Stomach (tissue), 9 donors: Measurements from ENCODE around the gene ZNF438. TPM values are rescaled to one million over a fixed set of nuclear protein-coding genes. Genes with fewer than 3 reads are reported as not detected.

Experiments
- DNase-seq, 2 donors: peaks; one replicate each; pipeline versions ENCODE4 v3.0.0 to v3.0.0-alpha.2; 2013 to 2019
- H3K27ac ChIP-seq, 5 donors: fragments of 200-600 bp in 4 of 5; sonication (generic) in 4 of 5; one replicate each; pipeline ENCODE4 v1.5.1; 2013 to 2019; ENCODE audit warnings: mild to moderate bottlenecking in 1 of 5, moderate library complexity in 1 of 5
- H3K27me3 ChIP-seq, 3 donors: fragments of 200-600 bp; sonication (generic); one replicate each; pipeline ENCODE4 v1.5.1; 2017 to 2019; ENCODE audit warnings: mixed run types in 1 of 3
- H3K36me3 ChIP-seq, 4 donors: fragments of 200-600 bp; sonication (generic); 1 replicate in 3 of 4; 2 replicates in 1 of 4; pipeline ENCODE4 v1.5.1; 2016 to 2019
- H3K4me1 ChIP-seq, 4 donors: fragments of 200-600 bp; sonication (generic); one replicate each; pipeline ENCODE4 v1.5.1; 2016 to 2019
- H3K4me3 ChIP-seq, 4 donors: fragments of 200-600 bp; sonication (generic) in 3 of 4; one replicate each; pipeline ENCODE4 v1.5.1; 2016 to 2019; ENCODE audit warnings: mild to moderate bottlenecking in 1 of 4
- H3K9me3 ChIP-seq, 4 donors: fragments of 200-600 bp; sonication (generic); one replicate each; pipeline ENCODE4 v1.5.1; 2016 to 2019
- EP300 ChIP-seq: sonication (generic); formaldehyde crosslinking; IDR thresholded peaks from one replicate; pipeline ENCODE4 v1.6.1; 2017; ENCODE audit warnings: antibody characterized with exemption
- POLR2A ChIP-seq, 4 donors: fragments of 450-650 bp; IDR thresholded peaks; one replicate each; pipeline ENCODE4 v1.6.1; 2016; ENCODE audit warnings: antibody characterized with exemption in 4 of 4, control low read depth in 2 of 4, mild to moderate bottlenecking in 1 of 4, moderate library complexity in 1 of 4
- POLR2AphosphoS5 ChIP-seq, 3 donors: sonication (generic); formaldehyde crosslinking; IDR thresholded peaks; one replicate each; pipeline ENCODE4 v1.6.1; 2016; ENCODE audit warnings: antibody characterized with exemption in 3 of 3
- WGBS, 5 donors: extraction: QIAGEN DNeasy Blood & Tissue Kit in 3 of 5; methylation state at CpG; one replicate each; pipeline versions ENCODE4 v1.1.5 to v1.1.7; 2013 to 2018; 5-methylcytosine and 5-hydroxymethylcytosine counted together
- intact Hi-C: fragments of 100-400 bp; cut with DNase I; formaldehyde crosslinking; loops from one replicate; pipeline ENCODE4 v1.15.1; 2023; ENCODE audit warnings: low total_unique reads
- polyA plus RNA-seq, 3 donors: library from polyadenylated mRNA; stranded (reverse); fragments of 200-250 nt; gene quantifications; one replicate each; pipeline ENCODE4 v1.2.3, GENCODE V29; 2013
- total RNA-seq, 5 donors: library from RNA; depleted of rRNA; stranded (reverse); fragments of >200 nt; gene quantifications; one replicate each; pipeline versions ENCODE4 v1.1.0 to v1.2.3, GENCODE V29; 2014 to 2016
- TF ChIP-seq, protein P1 (sequence below), 7 experiments: fragments of 450-650 bp in 4 of 7; fragments of 200-600 bp in 3 of 7; sonication (generic) in 3 of 7; IDR thresholded peaks; one replicate each; pipeline ENCODE4 v1.5.1; 2016 to 2019; ENCODE audit warnings: antibody characterized with exemption in 7 of 7, control low read depth in 2 of 7, mild to moderate bottlenecking in 1 of 7
- donor health status: healthy with polysubstance abuse.
- donor health status: Bipolar disorder and iron deficiency.
- donor health status: healthy.

The ZNF438 gene
- total and polyA plus RNA-seq, 8 donors = 3.5 to 37.9 (median 5.4) TPM; not detected in 1

DNA sequence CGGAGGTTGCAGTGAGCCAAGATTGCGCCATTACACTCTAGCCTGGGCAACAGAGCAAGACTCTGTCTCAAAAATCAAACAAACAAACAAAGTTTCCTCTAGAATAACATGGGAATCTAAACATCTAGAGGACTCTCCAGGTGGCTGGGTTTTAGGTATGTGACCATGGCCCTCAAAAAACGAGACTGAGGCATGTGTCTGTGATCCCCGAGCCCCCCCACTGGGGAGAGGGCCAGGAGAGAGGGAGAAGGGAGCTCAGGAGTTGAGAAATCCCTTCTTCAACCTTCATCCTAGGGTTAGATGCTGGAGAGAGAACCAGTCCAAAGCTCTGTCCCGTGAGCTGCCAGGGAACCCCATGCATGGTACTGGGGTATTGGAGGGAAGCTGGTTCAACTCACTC lies 214.1 kb downstream of the ZNF438 start:
- H3K4me1 ChIP-seq = peaks cover 17 to 83% (median 52%) of the 10 kb centered on the region in 4 donors
- H3K27ac ChIP-seq = peak overlapping the region in 4 of 5 donors; percentile 30 to 89 (median 68)
- no peaks in the 10 kb centered on the region for H3K27me3 ChIP-seq
- H3K9me3 ChIP-seq = no peaks in the 10 kb centered on the region
- DNase-seq = no peak
- H3K36me3 ChIP-seq = no peaks in the 10 kb centered on the region
- 80 to 92% (median 83%) methylated on average over 5 of the region's 5 CpGs for WGBS, 5 donors
- no peak overlapping the region for H3K4me3 ChIP-seq
- TF ChIP-seq EP300 (no peak), POLR2A (IDR thresholded peaks at IDR 0.05) (no peak), POLR2AphosphoS5 (IDR thresholded peaks at IDR 0.05) (no peak)
- TF ChIP-seq, protein P1, sequence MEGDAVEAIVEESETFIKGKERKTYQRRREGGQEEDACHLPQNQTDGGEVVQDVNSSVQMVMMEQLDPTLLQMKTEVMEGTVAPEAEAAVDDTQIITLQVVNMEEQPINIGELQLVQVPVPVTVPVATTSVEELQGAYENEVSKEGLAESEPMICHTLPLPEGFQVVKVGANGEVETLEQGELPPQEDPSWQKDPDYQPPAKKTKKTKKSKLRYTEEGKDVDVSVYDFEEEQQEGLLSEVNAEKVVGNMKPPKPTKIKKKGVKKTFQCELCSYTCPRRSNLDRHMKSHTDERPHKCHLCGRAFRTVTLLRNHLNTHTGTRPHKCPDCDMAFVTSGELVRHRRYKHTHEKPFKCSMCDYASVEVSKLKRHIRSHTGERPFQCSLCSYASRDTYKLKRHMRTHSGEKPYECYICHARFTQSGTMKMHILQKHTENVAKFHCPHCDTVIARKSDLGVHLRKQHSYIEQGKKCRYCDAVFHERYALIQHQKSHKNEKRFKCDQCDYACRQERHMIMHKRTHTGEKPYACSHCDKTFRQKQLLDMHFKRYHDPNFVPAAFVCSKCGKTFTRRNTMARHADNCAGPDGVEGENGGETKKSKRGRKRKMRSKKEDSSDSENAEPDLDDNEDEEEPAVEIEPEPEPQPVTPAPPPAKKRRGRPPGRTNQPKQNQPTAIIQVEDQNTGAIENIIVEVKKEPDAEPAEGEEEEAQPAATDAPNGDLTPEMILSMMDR (IDR thresholded peaks at IDR 0.05) = no peak
- intact Hi-C loops = no loop called here

DNA sequence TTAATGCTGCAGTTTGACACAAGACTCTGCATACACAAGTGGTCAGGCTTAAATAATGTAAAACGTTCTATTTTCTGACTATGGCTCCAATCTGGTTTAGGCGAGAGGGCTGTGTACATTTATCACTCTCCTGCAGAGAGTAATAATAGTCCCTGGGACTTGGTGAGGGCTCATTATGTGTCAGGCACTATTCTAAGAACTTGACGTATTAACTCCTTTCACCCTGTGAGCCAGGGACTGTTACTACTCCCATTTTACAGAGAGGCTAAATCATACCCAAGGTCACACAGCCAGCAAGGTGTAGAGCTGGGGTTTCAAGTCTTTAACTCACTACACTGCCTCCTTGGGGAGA lies 214.9 kb downstream of the ZNF438 start:
- WGBS, 5 donors = 65 to 84% (median 81%) methylated on average over 3 of the region's 3 CpGs
- H3K4me1 ChIP-seq = peaks cover 19 to 90% (median 54%) of the 10 kb centered on the region in 4 donors
- TF ChIP-seq POLR2A (IDR thresholded peaks at IDR 0.05) (no peak), POLR2AphosphoS5 (IDR thresholded peaks at IDR 0.05) (no peak), EP300 (no peak)
- TF ChIP-seq, protein P1 (IDR thresholded peaks at IDR 0.05) = no peak
- H3K4me3 ChIP-seq = no peak overlapping the region
- no peaks in the 10 kb centered on the region for H3K27me3 ChIP-seq
- no peaks in the 10 kb centered on the region for H3K36me3 ChIP-seq
- peak overlapping the region in 4 of 5 donors; percentile 30 to 89 (median 68) for H3K27ac ChIP-seq
- DNase-seq = no peak
- intact Hi-C loops = no loop called here
- no peaks in the 10 kb centered on the region for H3K9me3 ChIP-seq

DNA sequence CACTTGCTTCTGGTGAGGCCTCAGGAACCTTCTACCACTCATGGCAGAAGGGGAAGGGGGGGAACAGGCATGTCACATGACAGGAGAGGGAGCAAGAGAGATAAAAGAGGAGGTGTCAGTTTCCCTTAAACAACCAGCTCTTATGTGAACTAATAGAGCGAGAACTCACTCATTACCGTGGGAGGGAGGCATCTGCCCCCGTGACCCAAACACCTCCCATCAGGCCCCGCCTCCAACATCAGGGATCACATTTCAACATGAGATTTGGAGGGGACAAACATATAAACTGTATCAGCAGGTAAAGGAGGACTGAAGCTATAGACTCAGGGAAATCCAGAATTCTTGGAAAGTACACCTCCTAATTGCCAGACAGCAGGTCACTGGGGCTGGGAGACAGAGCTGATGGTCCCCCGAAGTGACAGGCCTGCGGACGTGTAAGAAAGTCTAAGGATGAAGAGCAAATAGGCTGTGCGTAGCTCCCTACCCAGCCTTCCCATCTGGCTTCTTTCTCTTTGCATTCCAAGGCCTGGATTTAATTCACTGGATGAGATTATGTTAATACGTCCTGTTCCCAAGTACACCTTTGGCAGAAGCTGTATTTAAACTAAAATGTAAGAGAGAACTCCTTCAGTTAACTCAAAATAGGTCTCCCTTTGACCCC lies 215.4 kb downstream of the ZNF438 start:
- Histone ChIP-seq H3K36me3 (no peaks in the 10 kb centered on the region), H3K27me3 (no peaks in the 10 kb centered on the region), H3K4me3 (no peak overlapping the region), H3K9me3 (no peaks in the 10 kb centered on the region), H3K4me1 (peaks cover 20 to 91% (median 51%) of the 10 kb centered on the region in 4 donors), H3K27ac (peak overlapping the region in 4 of 5 donors; percentile 30 to 89 (median 68))
- intact Hi-C loops = no loop called here
- WGBS, 5 donors = 58 to 83% (median 79%) methylated on average over 9 of the region's 9 CpGs
- DNase-seq = peak in 1 of 2 donors; percentile 54
- TF ChIP-seq POLR2AphosphoS5 (IDR thresholded peaks at IDR 0.05) (peak in 1 of 3 donors; percentile 73), POLR2A (IDR thresholded peaks at IDR 0.05) (no peak)

DNA sequence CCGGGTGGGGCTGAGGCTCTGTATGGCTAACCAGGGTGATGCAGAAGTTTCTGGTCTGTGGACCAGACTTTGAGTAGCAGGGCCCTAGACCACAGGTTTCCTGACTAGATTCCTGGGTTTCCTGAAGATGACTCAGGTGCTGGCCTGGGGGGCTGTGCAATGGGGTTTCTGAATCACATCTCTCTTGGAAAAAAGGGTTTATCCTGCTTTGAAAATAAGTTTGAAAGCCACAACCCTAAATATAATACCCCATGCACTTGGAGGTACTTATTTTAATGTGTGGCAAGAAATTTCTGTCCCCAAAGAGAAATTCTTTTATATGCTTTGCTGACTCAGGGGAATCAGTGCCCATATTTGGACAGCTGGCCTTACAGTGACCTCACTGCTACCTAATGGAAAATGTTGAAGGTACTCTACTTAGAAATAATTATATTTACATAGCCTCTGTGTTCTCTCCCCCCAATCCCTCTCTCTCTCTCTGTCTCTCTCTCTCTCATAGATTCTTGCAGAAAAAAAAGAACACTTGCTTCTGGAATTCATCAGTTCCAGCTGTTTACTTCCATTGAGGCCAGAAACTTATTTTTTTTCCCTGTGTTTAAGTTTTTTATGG lies 217.7 kb downstream of the ZNF438 start:
- Histone ChIP-seq H3K9me3 (no peaks in the 10 kb centered on the region), H3K27ac (peak overlapping the region in 3 of 5 donors; percentile 16 to 89 (median 82)), H3K27me3 (no peaks in the 10 kb centered on the region), H3K4me1 (peaks cover 15 to 76% (median 44%) of the 10 kb centered on the region in 4 donors), H3K4me3 (no peak overlapping the region), H3K36me3 (no peaks in the 10 kb centered on the region)
- DNase-seq = peak in 1 of 2 donors; percentile 72
- TF ChIP-seq POLR2A (IDR thresholded peaks at IDR 0.05) (no peak), POLR2AphosphoS5 (IDR thresholded peaks at IDR 0.05) (no peak), EP300 (no peak)
- TF ChIP-seq, protein P1 (IDR thresholded peaks at IDR 0.05) = no peak
- intact Hi-C loops = no loop called here
- WGBS, 5 donors = 79 to 92% (median 84%) methylated on average over 1 of the region's 1 CpG
